Liver (tissue), 9 donors: Measurements from ENCODE around the gene NCMAP. TPM values are rescaled to one million over a fixed set of nuclear protein-coding genes. Genes with fewer than 3 reads are reported as not detected.
A peak's percentile ranks its signal among the peaks of the same experiment; 100 is the strongest.

Source experiments
- DNase-seq: peaks from one replicate; pipeline ENCODE4 v3.0.0-alpha.2; 2017; ENCODE audit warnings: low spot score
- H3K27ac ChIP-seq, 2 donors: one replicate each; pipeline ENCODE4 v1.7.0; 2013; ENCODE audit warnings: inconsistent platforms in 2 of 2, low read length in 2 of 2, control low read depth in 1 of 2, low read depth in 1 of 2, mild to moderate bottlenecking in 1 of 2
- H3K27me3 ChIP-seq, 4 donors: one replicate each; pipeline versions ENCODE4 v1.6.1 to v1.7.0; 2013; ENCODE audit warnings: low read length in 3 of 4, inconsistent platforms in 1 of 4, mild to moderate bottlenecking in 1 of 4, moderate library complexity in 1 of 4; ENCODE audit not compliant: control insufficient read depth in 4 of 4, insufficient read depth in 4 of 4
- H3K36me3 ChIP-seq, 4 donors: one replicate each; pipeline versions ENCODE4 v1.6.1 to v1.7.0; 2013; ENCODE audit warnings: low read length in 3 of 4, mild to moderate bottlenecking in 3 of 4, low read depth in 1 of 4, moderate library complexity in 1 of 4; ENCODE audit not compliant: control insufficient read depth in 4 of 4, insufficient read depth in 3 of 4
- H3K4me1 ChIP-seq, 4 donors: one replicate each; pipeline versions ENCODE4 v1.6.1 to v1.7.0; 2013; ENCODE audit warnings: low read length in 3 of 4, mild to moderate bottlenecking in 3 of 4, moderate library complexity in 1 of 4; ENCODE audit not compliant: control insufficient read depth in 4 of 4, insufficient read depth in 4 of 4
- H3K4me3 ChIP-seq, 3 donors: one replicate each; pipeline versions ENCODE4 v1.6.1 to v1.7.0; 2013; ENCODE audit warnings: low read length in 3 of 3, control low read depth in 1 of 3, low read depth in 1 of 3, mild to moderate bottlenecking in 1 of 3
- H3K9ac ChIP-seq, 2 donors: one replicate each; pipeline ENCODE4 v1.7.0; 2013; ENCODE audit warnings: low read length in 2 of 2, mild to moderate bottlenecking in 2 of 2, moderate library complexity in 2 of 2, control low read depth in 1 of 2, low read depth in 1 of 2
- H3K9me3 ChIP-seq, 4 donors: one replicate each; pipeline versions ENCODE4 v1.6.1 to v1.7.0; 2013; ENCODE audit warnings: low read length in 3 of 4; ENCODE audit not compliant: control insufficient read depth in 4 of 4
- ATF3 ChIP-seq: IDR thresholded peaks from 2 replicates; pipeline ENCODE4 v1.6.1; 2016; ENCODE audit warnings: antibody characterized with exemption
- CTCF ChIP-seq: fragments of 150-350 bp; IDR thresholded peaks from 2 replicates; pipeline ENCODE4 v1.5.1; 2017; ENCODE audit warnings: improper control_type of control experiment, low read depth, low read length; ENCODE audit not compliant: missing input control
- EGR1 ChIP-seq, 2 donors: IDR thresholded peaks; 2 replicates each; pipeline ENCODE4 v1.6.1; 2016 to 2018; ENCODE audit warnings: antibody characterized with exemption in 2 of 2, low read depth in 2 of 2
- FOXA1 ChIP-seq: IDR thresholded peaks from 2 replicates; pipeline ENCODE4 v1.6.1; 2016; ENCODE audit warnings: antibody characterized with exemption
- FOXA2 ChIP-seq: IDR thresholded peaks from 2 replicates; pipeline ENCODE4 v1.6.1; 2016; ENCODE audit warnings: antibody characterized with exemption
- GABPA ChIP-seq, 2 donors: IDR thresholded peaks in 1 of 2; conservative IDR thresholded peaks in 1 of 2; 2 replicates each; pipeline ENCODE4 v1.6.1; 2016; ENCODE audit warnings: antibody characterized with exemption in 2 of 2, mild to moderate bottlenecking in 1 of 2, moderate library complexity in 1 of 2
- HNF4A ChIP-seq, 2 donors: conservative IDR thresholded peaks; 2 replicates each; pipeline ENCODE4 v1.6.1; 2016; ENCODE audit warnings: antibody characterized with exemption in 2 of 2, mild to moderate bottlenecking in 2 of 2
- HNF4G ChIP-seq: IDR thresholded peaks from 2 replicates; pipeline ENCODE4 v1.6.1; 2016; ENCODE audit warnings: antibody characterized with exemption
- JUND ChIP-seq, 2 donors: IDR thresholded peaks; 2 replicates each; pipeline ENCODE4 v1.6.1; 2016; ENCODE audit warnings: antibody characterized with exemption in 2 of 2
- MAX ChIP-seq: IDR thresholded peaks from 2 replicates; pipeline ENCODE4 v1.6.1; 2016; ENCODE audit warnings: antibody characterized with exemption
- NR2F2 ChIP-seq: IDR thresholded peaks from 2 replicates; pipeline ENCODE4 v1.6.1; 2016; ENCODE audit warnings: antibody characterized with exemption
- RAD21 ChIP-seq, 2 donors: IDR thresholded peaks; 2 replicates each; pipeline ENCODE4 v1.6.1; 2016; ENCODE audit warnings: antibody characterized with exemption in 2 of 2, mild to moderate bottlenecking in 2 of 2
- REST ChIP-seq: IDR thresholded peaks from 2 replicates; pipeline ENCODE4 v1.6.1; 2016; ENCODE audit warnings: antibody characterized with exemption, mild to moderate bottlenecking
- RXRA ChIP-seq, 2 donors: IDR thresholded peaks; 2 replicates each; pipeline ENCODE4 v1.6.1; 2017 to 2018; ENCODE audit warnings: antibody characterized with exemption in 2 of 2, mild to moderate bottlenecking in 1 of 2
- SP1 ChIP-seq: IDR thresholded peaks from 2 replicates; pipeline ENCODE4 v1.6.1; 2018; ENCODE audit warnings: antibody characterized with exemption, mild to moderate bottlenecking
- TAF1 ChIP-seq: conservative IDR thresholded peaks from 2 replicates; pipeline ENCODE4 v1.6.1; 2016; ENCODE audit warnings: antibody characterized with exemption, mild to moderate bottlenecking
- YY1 ChIP-seq: IDR thresholded peaks from 2 replicates; pipeline ENCODE4 v1.6.1; 2016; ENCODE audit warnings: antibody characterized with exemption, mild to moderate bottlenecking
- ZBTB33 ChIP-seq: IDR thresholded peaks from 2 replicates; pipeline ENCODE4 v1.6.1; 2016; ENCODE audit warnings: antibody characterized with exemption
- WGBS: extraction: QIAGEN DNeasy Blood & Tissue Kit; methylation state at CpG from one replicate; pipeline ENCODE4 v1.1.7; 2013; 5-methylcytosine and 5-hydroxymethylcytosine counted together
- polyA plus RNA-seq, 2 donors: library from polyadenylated mRNA; stranded (reverse) in 1 of 2; unstranded in 1 of 2; fragments of 200-250 nt in 1 of 2; fragments of >200 nt in 1 of 2; fragmentation: Nextera tagmentation in 1 of 2; extraction: Ambion mirVana in 1 of 2; gene quantifications; one replicate each; pipeline versions ENCODE4 v1.2.1 to v1.2.3, GENCODE V29; 2013 to 2015
- total RNA-seq, 2 donors: library from RNA; depleted of rRNA; stranded (reverse); fragments of >200 nt; gene quantifications; one replicate each; pipeline ENCODE4 v1.2.3, GENCODE V29; 2014
- donor health status: healthy.
- donor health status: healthy.
- donor health status: healthy.
- donor health status: healthy.
- donor health status: healthy.

NCMAP gene
- total and polyA plus RNA-seq, 4 donors, result 0.31 to 4.8 (median 0.61) TPM

- Histone ChIP-seq H3K36me3 (no peaks in the 10 kb centered on the region), H3K4me3 (no peak overlapping the region), H3K4me1 (peaks cover 3 to 24% (median 17%) of the 10 kb centered on the region in 4 donors), H3K27me3 (no peaks in the 10 kb centered on the region), H3K9ac (peak overlapping the region in 1 of 2 donors; percentile 47), H3K27ac (peak overlapping the region; percentile 48 to 49), H3K9me3 (no peaks in the 10 kb centered on the region)
- TF ChIP-seq NR2F2 (no peak), FOXA2 (peak; percentile 98), FOXA1 (peak; percentile 94), ZBTB33 (peak; percentile 60), CTCF (no peak), RXRA (IDR thresholded peaks at IDR 0.05) (peak; percentile 81 to 84), YY1 (peak; percentile 29), HNF4A (conservative IDR thresholded peaks at IDR 0.05) (peak; percentile 91 to 93), REST (no peak), JUND (IDR thresholded peaks at IDR 0.05) (peak; percentile 99 to 100), EGR1 (IDR thresholded peaks at IDR 0.05; ENCODE audit: low read depth in 2 of 2) (peak in 1 of 2 donors; percentile 47), ATF3 (peak; percentile 99), GABPA (IDR thresholded peaks at IDR 0.05 in 1 of 2, conservative IDR thresholded peaks at IDR 0.05 in 1 of 2) (no peak), MAX (peak; percentile 39), RAD21 (IDR thresholded peaks at IDR 0.05) (no peak), HNF4G (peak; percentile 67), SP1 (peak; percentile 98), TAF1 (no peak)
- WGBS, result 19% methylated on average over 7 of the region's 7 CpGs
- no peak for DNase-seq
Measured at GRCh38 chr1:24540906-24541710, 14.8 kb upstream of the NCMAP start.
